Mucosa of stomach (tissue), 1 donor: ENCODE measurements around the gene GAR1.

Source experiments
- H3K27me3 ChIP-seq: one replicate; pipeline ENCODE4 v1.7.0; 2013; ENCODE audit warnings: mild to moderate bottlenecking, low read length; ENCODE audit not compliant: control insufficient read depth, insufficient read depth
- H3K36me3 ChIP-seq: one replicate; pipeline ENCODE4 v1.7.0; 2013; ENCODE audit warnings: low read length; ENCODE audit not compliant: control insufficient read depth, insufficient read depth
- H3K4me1 ChIP-seq: one replicate; pipeline ENCODE4 v1.7.0; 2013; ENCODE audit warnings: mild to moderate bottlenecking, low read length; ENCODE audit not compliant: control insufficient read depth, insufficient read depth
- H3K4me3 ChIP-seq: one replicate; pipeline ENCODE4 v1.7.0; 2013; ENCODE audit warnings: low read length
- H3K9ac ChIP-seq: one replicate; pipeline ENCODE4 v1.7.0; 2013; ENCODE audit warnings: mild to moderate bottlenecking, low read length, moderate library complexity
- H3K9me3 ChIP-seq: one replicate; pipeline ENCODE4 v1.7.0; 2013; ENCODE audit warnings: mild to moderate bottlenecking, low read length, moderate library complexity; ENCODE audit not compliant: control insufficient read depth
- donor health status: Pancreatic carcinoma.

GAR1 gene

GRCh38 chr4:109811707-109812106 is 3.9 kb upstream of the GAR1 start:
- Histone ChIP-seq H3K36me3 (no peaks in the 10 kb centered on the region), H3K4me1 (peaks cover 6% of the 10 kb centered on the region), H3K27me3 (no peaks in the 10 kb centered on the region), H3K9me3 (no peaks in the 10 kb centered on the region), H3K9ac (no peak overlapping the region), H3K4me3 (no peak overlapping the region)

DNA sequence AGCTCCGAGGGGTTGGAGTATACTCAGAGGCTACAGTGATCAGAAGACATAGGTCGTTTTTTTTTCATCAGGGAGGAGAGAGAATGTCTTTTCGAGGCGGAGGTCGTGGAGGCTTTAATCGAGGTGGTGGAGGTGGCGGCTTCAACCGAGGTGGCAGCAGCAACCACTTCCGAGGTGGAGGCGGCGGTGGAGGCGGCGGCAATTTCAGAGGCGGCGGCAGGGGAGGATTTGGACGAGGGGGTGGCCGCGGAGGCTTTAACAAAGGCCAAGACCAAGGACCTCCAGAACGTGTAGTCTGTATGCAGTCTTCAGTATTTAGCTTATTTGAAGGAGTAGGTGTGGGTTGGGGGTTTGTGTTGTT is 500 bp downstream of the GAR1 start:
- peaks cover 10% of the 10 kb centered on the region for H3K4me1 ChIP-seq
- H3K9me3 ChIP-seq = no peaks in the 10 kb centered on the region
- H3K36me3 ChIP-seq = no peaks in the 10 kb centered on the region
- no peaks in the 10 kb centered on the region for H3K27me3 ChIP-seq
- peak overlapping the region; percentile 73 for H3K4me3 ChIP-seq
- H3K9ac ChIP-seq = peak overlapping the region; percentile 75

- Histone ChIP-seq H3K36me3 (no peaks in the 10 kb centered on the region), H3K4me1 (peaks cover 10% of the 10 kb centered on the region), H3K27me3 (no peaks in the 10 kb centered on the region), H3K9me3 (no peaks in the 10 kb centered on the region), H3K4me3 (no peak overlapping the region), H3K9ac (peak overlapping the region; percentile 75)
Measured at GRCh38 chr4:109816894-109817293, 1.3 kb downstream of the GAR1 start.

DNA sequence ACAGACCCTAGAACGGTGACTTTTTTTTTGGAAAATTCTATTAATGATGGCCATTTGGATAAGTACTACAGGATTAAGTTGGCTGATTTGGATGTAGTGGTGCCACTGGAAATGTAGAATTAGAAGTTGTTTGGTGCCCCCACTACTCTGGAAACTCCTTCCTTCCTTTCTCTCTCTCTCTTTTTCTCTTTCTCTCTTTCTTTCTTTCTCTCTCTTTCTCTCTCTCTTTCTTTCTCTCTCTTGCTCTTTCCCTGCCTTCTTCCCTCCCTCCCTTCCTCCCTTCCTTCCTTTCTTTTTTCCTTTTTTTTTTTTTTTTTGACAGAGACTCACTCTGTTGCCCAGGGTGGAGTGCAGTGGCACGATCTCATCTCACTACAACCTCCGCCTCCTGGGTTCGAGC is 2.7 kb downstream of the GAR1 start:
- Histone ChIP-seq H3K4me1 (peaks cover 10% of the 10 kb centered on the region), H3K36me3 (no peaks in the 10 kb centered on the region), H3K27me3 (no peaks in the 10 kb centered on the region)

GRCh38 chr4:109820563-109820962 is 5.0 kb downstream of the GAR1 start:
- no peak overlapping the region for H3K4me3 ChIP-seq
- H3K27me3 ChIP-seq = no peaks in the 10 kb centered on the region
- H3K9me3 ChIP-seq = no peaks in the 10 kb centered on the region
- no peak overlapping the region for H3K9ac ChIP-seq
- H3K36me3 ChIP-seq = no peaks in the 10 kb centered on the region
- peaks cover 10% of the 10 kb centered on the region for H3K4me1 ChIP-seq

More for the DNA sequence above, 2.7 kb downstream of the GAR1 start:
- H3K4me3 ChIP-seq = no peak overlapping the region
- H3K9ac ChIP-seq = no peak overlapping the region
- H3K9me3 ChIP-seq = no peaks in the 10 kb centered on the region

DNA sequence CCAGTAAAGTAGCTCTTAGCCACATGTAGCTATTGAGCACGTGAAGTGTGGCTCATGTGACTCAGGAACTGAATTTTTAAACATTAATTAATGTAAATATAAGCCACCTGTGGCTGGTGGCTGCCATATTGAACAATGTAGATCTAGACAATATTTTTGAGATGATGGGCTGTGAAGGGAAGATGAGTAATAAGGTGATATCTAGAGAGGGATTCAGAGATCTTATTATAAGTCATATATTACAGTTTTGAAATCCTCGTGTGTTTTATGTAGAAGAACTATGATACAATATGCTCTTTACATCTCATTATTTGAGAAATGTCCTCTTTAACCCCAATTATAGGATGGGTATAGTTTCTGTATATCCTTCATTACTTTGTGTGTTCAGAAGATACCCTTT is 5.6 kb downstream of the GAR1 start:
- H3K9me3 ChIP-seq = no peaks in the 10 kb centered on the region
- H3K9ac ChIP-seq = no peak overlapping the region
- no peak overlapping the region for H3K4me3 ChIP-seq
- peaks cover 10% of the 10 kb centered on the region for H3K4me1 ChIP-seq
- H3K27me3 ChIP-seq = no peaks in the 10 kb centered on the region
- H3K36me3 ChIP-seq = no peaks in the 10 kb centered on the region

GRCh38 chr4:109826719-109827118 is 11.2 kb downstream of the GAR1 start:
- Histone ChIP-seq H3K4me1 (no peaks in the 10 kb centered on the region), H3K27me3 (no peaks in the 10 kb centered on the region), H3K9me3 (no peaks in the 10 kb centered on the region), H3K36me3 (no peaks in the 10 kb centered on the region), H3K4me3 (no peak overlapping the region), H3K9ac (no peak overlapping the region)

- Histone ChIP-seq H3K36me3 (no peaks in the 10 kb centered on the region), H3K9ac (no peak within 1 kb of the TSS), H3K4me3 (no peak within 1 kb of the TSS), H3K27me3 (no peaks in the 10 kb centered on the region), H3K9me3 (no peaks in the 10 kb centered on the region), H3K4me1 (no peaks in the 10 kb centered on the region)
Measured at GRCh38 chr4:109827672-109828071, 12.1 kb downstream of the GAR1 start, which contains the start of gene RRH. Gene RRH, plus strand, starts transcription at chr4:109827972. Its CDS starts 56 bp downstream, at chr4:109828028.

DNA sequence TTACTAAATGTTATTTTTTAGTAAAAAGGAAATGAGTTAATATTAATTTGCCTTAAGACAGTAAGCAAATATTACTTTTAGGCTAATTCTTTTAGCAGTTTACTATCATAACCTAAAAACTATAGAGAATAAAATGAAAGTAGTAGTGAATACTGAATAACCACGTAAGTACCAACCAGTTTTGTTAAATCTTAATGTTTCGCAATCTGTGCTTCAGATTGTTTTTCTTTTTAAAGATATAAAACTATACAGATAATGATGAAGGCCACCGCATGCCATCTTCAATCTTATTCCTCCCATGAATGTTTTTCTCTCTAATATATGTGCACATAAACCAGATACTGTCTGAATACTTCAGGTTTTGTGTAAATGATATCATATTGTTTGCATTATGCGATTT is 18.2 kb downstream of the GAR1 start:
- Histone ChIP-seq H3K4me1 (no peaks in the 10 kb centered on the region), H3K4me3 (no peak overlapping the region), H3K36me3 (no peaks in the 10 kb centered on the region), H3K27me3 (no peaks in the 10 kb centered on the region), H3K9me3 (no peaks in the 10 kb centered on the region), H3K9ac (no peak overlapping the region)

DNA sequence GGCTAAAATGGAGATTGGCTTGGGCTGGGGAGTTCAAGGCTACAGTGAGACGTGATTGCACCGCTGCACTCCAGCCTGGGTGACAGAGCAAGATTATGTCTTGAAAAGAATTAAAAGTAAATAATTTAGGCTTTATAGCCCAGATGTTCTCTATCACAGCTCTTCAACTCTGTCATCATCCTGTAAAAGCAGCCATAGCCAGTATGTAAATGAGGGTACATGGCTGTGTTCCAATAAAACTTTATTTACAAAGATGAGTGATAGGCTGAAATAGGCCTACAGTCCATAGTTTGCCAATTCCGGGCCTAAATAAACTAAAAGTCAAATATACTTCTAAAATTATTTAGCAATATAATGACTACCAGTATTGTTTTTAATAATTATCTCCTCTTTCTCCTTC is 21.4 kb downstream of the GAR1 start:
- Histone ChIP-seq H3K36me3 (no peaks in the 10 kb centered on the region), H3K4me3 (no peak overlapping the region), H3K9ac (no peak overlapping the region), H3K4me1 (no peaks in the 10 kb centered on the region), H3K9me3 (no peaks in the 10 kb centered on the region), H3K27me3 (no peaks in the 10 kb centered on the region)

DNA sequence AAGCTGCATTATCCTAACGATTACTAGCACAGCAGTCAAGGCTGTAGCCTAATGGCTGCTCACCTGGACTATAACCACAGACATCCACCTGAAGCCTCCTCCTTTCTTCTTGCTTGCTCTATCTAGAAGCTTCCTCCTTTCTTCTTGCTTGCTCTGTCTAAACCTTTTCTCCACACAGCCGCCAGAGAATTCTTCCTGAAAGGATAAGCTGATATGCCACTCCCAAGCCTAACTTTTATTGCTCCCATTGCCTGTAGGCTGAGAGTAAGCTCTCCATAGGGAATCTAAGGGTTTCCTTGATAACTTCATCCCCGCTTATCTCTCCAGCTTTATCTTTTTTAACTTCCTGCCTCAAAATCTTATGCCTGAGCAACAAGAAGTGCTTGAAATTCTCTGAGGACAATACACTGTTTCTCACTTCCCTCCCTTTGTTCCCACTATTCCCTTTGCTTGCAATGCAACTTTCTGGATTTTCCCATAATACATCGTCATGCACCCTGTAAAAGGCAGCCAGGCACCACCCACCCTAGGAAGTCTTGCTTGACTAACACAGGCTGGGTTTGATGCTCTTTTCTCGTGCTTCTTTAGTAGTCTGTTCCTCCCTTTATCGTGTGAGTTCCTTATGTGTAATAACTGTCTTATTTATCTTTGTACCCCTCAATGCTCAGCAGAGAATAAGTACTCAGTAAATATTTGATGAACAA is 31.0 kb downstream of the GAR1 start:
- Histone ChIP-seq H3K9me3 (no peaks in the 10 kb centered on the region), H3K4me1 (no peaks in the 10 kb centered on the region), H3K4me3 (no peak overlapping the region), H3K36me3 (no peaks in the 10 kb centered on the region), H3K9ac (no peak overlapping the region), H3K27me3 (no peaks in the 10 kb centered on the region)

- Histone ChIP-seq H3K4me1 (no peaks in the 10 kb centered on the region), H3K9ac (no peak within 1 kb of the TSS), H3K4me3 (no peak within 1 kb of the TSS), H3K9me3 (no peaks in the 10 kb centered on the region), H3K36me3 (no peaks in the 10 kb centered on the region), H3K27me3 (no peaks in the 10 kb centered on the region)
Measured at GRCh38 chr4:109847896-109848442, 32.4 kb downstream of the GAR1 start, which contains the start of gene LRIT3. Gene LRIT3, plus strand, starts transcription at chr4:109848107. Its CDS starts 95 bp downstream, at chr4:109848202.
